ENCODE results near the gene RAB15. TPM values are rescaled to one million over a fixed set of nuclear protein-coding genes. Genes with fewer than 3 reads are reported as not detected.

RAB15 gene
- total and polyA plus RNA-seq, 2 experiments from 2014 or later: 33.8 to 38.7 TPM

DNA sequence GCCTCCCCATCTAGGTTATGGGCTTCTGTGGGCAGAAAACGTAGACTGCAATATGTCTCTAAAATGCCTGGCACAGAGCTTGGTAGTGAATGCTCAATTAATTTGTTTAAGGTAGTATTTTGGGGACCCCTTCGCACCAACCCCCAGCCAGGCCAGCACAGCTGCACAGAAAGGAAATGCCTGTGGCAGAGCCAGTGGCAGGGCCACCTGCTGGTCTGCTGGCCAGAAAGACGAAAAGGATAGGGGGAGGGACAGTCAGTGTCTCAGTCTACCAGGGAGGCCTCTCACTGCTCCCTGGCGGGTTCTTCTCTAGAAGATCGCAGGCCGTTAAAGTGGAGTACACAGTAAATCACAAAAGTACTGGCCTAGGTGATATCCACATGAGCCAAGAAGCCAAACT lies 3.5 kb downstream of the RAB15 start:
- Histone ChIP-seq H4K20me1 (ENCODE audit: insufficient read depth, poor library complexity, severe bottlenecking) (no peaks in the 10 kb centered on the region), H3K27me3 (no peaks in the 10 kb centered on the region), H3K4me1 (ENCODE audit: insufficient read depth) (peaks cover 6% of the 10 kb centered on the region), H3K79me2 (peaks cover 37% of the 10 kb centered on the region), H3K9me3 (ENCODE audit: low read depth) (no peaks in the 10 kb centered on the region), H3K27ac (no peak overlapping the region), H3K36me3 (replicated peaks; ENCODE audit: insufficient read depth, low read depth) (no peaks in the 10 kb centered on the region), H3K9me2 (replicated peaks; ENCODE audit: insufficient read depth) (no peaks in the 10 kb centered on the region), H3K4me2 (no peak overlapping the region), H3K4me3 (no peak overlapping the region), H2AFZ (no peak overlapping the region)
- DNase-seq (ENCODE audit: low spot score): no peak
- TF ChIP-seq CTCF (IDR thresholded peaks at IDR 0.05; ENCODE audit: poor library complexity): no peak
- no peak for TF ChIP-seq EZH2 (IDR thresholded peaks at IDR 0.05; ENCODE audit: borderline replicate concordance)
- TF ChIP-seq EZH2phosphoT487 (IDR thresholded peaks at IDR 0.05; ENCODE audit: low read depth, severe bottlenecking, unreplicated experiment): no peak
- WGBS (ENCODE audit: low lambda C conversion rate, missing lambda C conversion rate): 71% methylated on average over 6 of the region's 6 CpGs

GRCh38 chr14:64968167-64968566 lies 4.0 kb downstream of the RAB15 start:
- Histone ChIP-seq H3K9me3 (ENCODE audit: low read depth) (no peaks in the 10 kb centered on the region), H3K27ac (no peak overlapping the region), H3K36me3 (replicated peaks; ENCODE audit: insufficient read depth, low read depth) (no peaks in the 10 kb centered on the region), H4K20me1 (ENCODE audit: insufficient read depth, poor library complexity, severe bottlenecking) (no peaks in the 10 kb centered on the region), H3K9me2 (replicated peaks; ENCODE audit: insufficient read depth) (no peaks in the 10 kb centered on the region), H2AFZ (no peak overlapping the region), H3K4me2 (no peak overlapping the region), H3K4me1 (ENCODE audit: insufficient read depth) (peaks cover 6% of the 10 kb centered on the region), H3K4me3 (no peak overlapping the region), H3K27me3 (no peaks in the 10 kb centered on the region), H3K79me2 (peaks cover 38% of the 10 kb centered on the region)
- 81% methylated on average over 7 of the region's 7 CpGs for WGBS (ENCODE audit: low lambda C conversion rate, missing lambda C conversion rate)
- TF ChIP-seq EZH2 (IDR thresholded peaks at IDR 0.05; ENCODE audit: borderline replicate concordance) (no peak), EZH2phosphoT487 (IDR thresholded peaks at IDR 0.05; ENCODE audit: low read depth, severe bottlenecking, unreplicated experiment) (no peak)
- no peak for DNase-seq (ENCODE audit: low spot score)

GRCh38 chr14:64966976-64967375 lies 5.2 kb downstream of the RAB15 start:
- H3K79me2 ChIP-seq: peaks cover 38% of the 10 kb centered on the region
- no peak for TF ChIP-seq CTCF (IDR thresholded peaks at IDR 0.05; ENCODE audit: poor library complexity)
- TF ChIP-seq EZH2 (IDR thresholded peaks at IDR 0.05; ENCODE audit: borderline replicate concordance): no peak
- TF ChIP-seq EZH2phosphoT487 (IDR thresholded peaks at IDR 0.05; ENCODE audit: low read depth, severe bottlenecking, unreplicated experiment): no peak
- no peaks in the 10 kb centered on the region for H3K27me3 ChIP-seq
- no peak overlapping the region for H3K4me3 ChIP-seq
- no peak overlapping the region for H3K27ac ChIP-seq
- 83% methylated on average over 2 of the region's 2 CpGs for WGBS (ENCODE audit: low lambda C conversion rate, missing lambda C conversion rate)
- H3K36me3 ChIP-seq (replicated peaks; ENCODE audit: insufficient read depth, low read depth): no peaks in the 10 kb centered on the region
- H4K20me1 ChIP-seq (ENCODE audit: insufficient read depth, poor library complexity, severe bottlenecking): no peaks in the 10 kb centered on the region
- H3K4me1 ChIP-seq (ENCODE audit: insufficient read depth): peaks cover 6% of the 10 kb centered on the region
- H2AFZ ChIP-seq: no peak overlapping the region
- no peaks in the 10 kb centered on the region for H3K9me3 ChIP-seq (ENCODE audit: low read depth)
- no peaks in the 10 kb centered on the region for H3K9me2 ChIP-seq (replicated peaks; ENCODE audit: insufficient read depth)
- peak; percentile 28 for DNase-seq (ENCODE audit: low spot score)
- no peak overlapping the region for H3K4me2 ChIP-seq

DNA sequence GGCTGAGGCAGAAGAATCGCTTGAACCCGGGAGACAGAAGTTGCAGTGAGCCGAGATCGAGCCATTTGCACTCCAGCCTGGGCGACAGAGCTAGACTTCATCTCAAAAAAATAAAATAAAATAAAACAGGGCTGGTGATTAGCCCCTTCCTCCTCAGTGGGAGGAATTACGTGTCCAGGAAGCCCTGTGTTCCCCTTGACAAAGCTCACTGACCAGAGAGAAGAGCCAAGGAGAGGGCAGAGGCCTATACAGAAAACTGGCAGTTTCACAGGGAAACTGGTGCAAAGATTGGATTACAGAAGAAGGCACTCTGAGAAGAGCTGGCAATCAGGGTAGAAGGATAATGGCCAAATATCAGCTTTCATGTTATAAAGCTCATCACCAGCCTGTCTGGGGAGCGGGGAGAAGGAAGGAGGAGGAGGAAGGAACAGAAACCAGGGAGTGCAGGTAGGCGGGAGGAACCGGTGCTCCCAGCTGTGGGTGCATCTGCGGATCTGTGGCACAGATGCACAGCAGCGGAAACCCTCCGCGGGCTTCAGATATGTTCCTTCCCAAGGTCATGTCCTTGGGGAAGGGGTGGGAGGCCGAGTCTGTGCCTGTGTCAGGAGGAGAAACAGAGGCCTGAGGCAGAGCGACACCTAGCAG lies 6.7 kb downstream of the RAB15 start:
- no peaks in the 10 kb centered on the region for H4K20me1 ChIP-seq (ENCODE audit: insufficient read depth, poor library complexity, severe bottlenecking)
- H3K9me2 ChIP-seq (replicated peaks; ENCODE audit: insufficient read depth): no peaks in the 10 kb centered on the region
- H3K4me1 ChIP-seq (ENCODE audit: insufficient read depth): peaks cover 4% of the 10 kb centered on the region
- no peak overlapping the region for H2AFZ ChIP-seq
- no peak overlapping the region for H3K4me3 ChIP-seq
- H3K27me3 ChIP-seq: no peaks in the 10 kb centered on the region
- H3K79me2 ChIP-seq: peaks cover 34% of the 10 kb centered on the region
- no peak for DNase-seq (ENCODE audit: low spot score)
- TF ChIP-seq CTCF (IDR thresholded peaks at IDR 0.05; ENCODE audit: poor library complexity): no peak
- no peak for TF ChIP-seq EZH2phosphoT487 (IDR thresholded peaks at IDR 0.05; ENCODE audit: low read depth, severe bottlenecking, unreplicated experiment)
- TF ChIP-seq EZH2 (IDR thresholded peaks at IDR 0.05; ENCODE audit: borderline replicate concordance): no peak
- no peak overlapping the region for H3K27ac ChIP-seq
- no peaks in the 10 kb centered on the region for H3K36me3 ChIP-seq (replicated peaks; ENCODE audit: insufficient read depth, low read depth)
- no peaks in the 10 kb centered on the region for H3K9me3 ChIP-seq (ENCODE audit: low read depth)
- no peak overlapping the region for H3K4me2 ChIP-seq
- WGBS (ENCODE audit: low lambda C conversion rate, missing lambda C conversion rate): 89% methylated on average over 15 of the region's 15 CpGs

All from hepatocyte (in vitro differentiated cells).